GM10266 (cell line): Measurements from ENCODE around the gene KDM4B.

Experiments
- DNase-seq: peaks from one replicate; pipeline ENCODE4 v3.0.0; 2012; ENCODE audit errors: extremely low spot score
- TF ChIP-seq, protein P1 (sequence below): IDR thresholded peaks from 2 replicates; pipeline ENCODE4 v1.5.1; 2012; ENCODE audit warnings: mild to moderate bottlenecking, low read depth; ENCODE audit not compliant: control insufficient read depth, insufficient read depth; ENCODE audit errors: missing control alignments

The KDM4B gene

DNA sequence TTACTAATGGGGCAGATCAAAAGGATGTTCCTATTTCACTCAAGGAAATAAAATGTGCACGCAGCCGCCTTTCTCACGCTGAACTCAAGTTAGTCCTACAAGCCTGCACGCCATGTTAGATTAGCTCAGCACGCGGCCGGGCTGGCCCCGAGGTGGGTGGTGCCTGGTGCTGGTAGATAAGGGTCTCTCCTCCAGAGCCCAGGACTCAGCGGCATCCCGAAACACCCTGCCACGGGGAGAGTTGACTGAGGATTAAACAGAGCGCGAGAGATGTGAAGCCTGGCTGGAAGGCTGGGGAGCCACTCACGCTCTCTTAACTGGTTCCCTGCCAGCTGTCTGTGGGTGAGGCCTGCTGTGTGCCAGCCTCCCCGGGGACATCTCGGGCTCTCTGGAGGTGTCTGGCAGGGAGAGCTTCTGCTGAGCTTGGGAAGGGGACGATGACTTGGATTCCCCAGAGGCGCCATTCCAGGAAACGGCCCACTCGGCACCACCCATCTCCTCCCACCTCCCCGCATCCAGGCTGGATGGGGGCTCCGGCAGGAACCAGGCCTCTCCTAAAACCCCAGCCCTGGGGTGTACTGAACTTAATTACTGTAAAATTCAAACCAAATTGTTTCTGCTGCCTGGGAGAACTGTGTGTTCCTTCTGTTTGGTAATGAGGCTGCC lies 122.2 kb downstream of the KDM4B start:
- no peak for DNase-seq
- TF ChIP-seq, protein P1, sequence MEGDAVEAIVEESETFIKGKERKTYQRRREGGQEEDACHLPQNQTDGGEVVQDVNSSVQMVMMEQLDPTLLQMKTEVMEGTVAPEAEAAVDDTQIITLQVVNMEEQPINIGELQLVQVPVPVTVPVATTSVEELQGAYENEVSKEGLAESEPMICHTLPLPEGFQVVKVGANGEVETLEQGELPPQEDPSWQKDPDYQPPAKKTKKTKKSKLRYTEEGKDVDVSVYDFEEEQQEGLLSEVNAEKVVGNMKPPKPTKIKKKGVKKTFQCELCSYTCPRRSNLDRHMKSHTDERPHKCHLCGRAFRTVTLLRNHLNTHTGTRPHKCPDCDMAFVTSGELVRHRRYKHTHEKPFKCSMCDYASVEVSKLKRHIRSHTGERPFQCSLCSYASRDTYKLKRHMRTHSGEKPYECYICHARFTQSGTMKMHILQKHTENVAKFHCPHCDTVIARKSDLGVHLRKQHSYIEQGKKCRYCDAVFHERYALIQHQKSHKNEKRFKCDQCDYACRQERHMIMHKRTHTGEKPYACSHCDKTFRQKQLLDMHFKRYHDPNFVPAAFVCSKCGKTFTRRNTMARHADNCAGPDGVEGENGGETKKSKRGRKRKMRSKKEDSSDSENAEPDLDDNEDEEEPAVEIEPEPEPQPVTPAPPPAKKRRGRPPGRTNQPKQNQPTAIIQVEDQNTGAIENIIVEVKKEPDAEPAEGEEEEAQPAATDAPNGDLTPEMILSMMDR = no peak

DNA sequence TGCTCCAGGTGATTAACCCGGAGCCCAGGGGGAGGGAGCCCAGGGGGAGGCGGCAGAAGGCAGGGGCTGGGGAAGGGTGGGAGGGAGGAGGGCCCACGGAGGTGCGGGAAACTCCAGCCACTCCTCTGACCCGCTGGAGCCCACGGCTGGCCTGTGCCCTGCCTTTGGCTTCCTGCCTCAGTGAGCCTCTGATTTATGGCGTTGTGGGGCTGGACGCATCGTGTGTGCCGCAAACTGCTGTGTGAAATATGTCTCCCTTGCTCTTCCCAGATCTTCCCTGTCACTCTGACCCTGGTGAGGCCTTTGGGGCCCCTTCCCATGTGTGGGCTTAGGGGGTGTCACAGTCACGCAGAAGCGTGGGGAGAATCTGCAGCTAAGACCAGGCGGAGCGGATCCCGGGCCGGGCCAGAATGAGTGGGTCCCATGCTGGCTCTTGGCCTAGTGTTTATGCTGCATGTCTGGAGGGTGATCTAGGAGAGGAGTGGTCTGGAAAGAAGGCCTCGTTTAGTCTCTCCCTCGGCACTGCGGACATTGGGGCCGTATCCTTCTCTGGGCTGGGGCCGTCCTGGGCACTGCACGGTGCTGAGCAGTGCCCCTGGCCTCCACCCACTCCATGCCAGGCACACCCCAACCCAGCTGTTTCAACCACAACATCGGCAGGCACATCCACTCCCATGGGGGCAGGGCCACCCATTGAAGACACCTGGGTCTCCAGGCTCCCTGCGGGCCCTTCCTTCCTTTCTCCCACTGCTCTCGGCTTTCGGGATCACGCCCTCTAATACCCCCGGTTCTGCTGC lies 123.0 kb downstream of the KDM4B start:
- DNase-seq = no peak

GRCh38 chr19:5092481-5092843 lies 123.5 kb downstream of the KDM4B start:
- TF ChIP-seq, protein P1 = no peak
- DNase-seq = no peak

More for the DNA sequence above, 123.0 kb downstream of the KDM4B start:
- TF ChIP-seq, protein P1 = no peak

GRCh38 chr19:5093297-5093928 lies 124.5 kb downstream of the KDM4B start:
- TF ChIP-seq, protein P1 = no peak
- DNase-seq = no peak

DNA sequence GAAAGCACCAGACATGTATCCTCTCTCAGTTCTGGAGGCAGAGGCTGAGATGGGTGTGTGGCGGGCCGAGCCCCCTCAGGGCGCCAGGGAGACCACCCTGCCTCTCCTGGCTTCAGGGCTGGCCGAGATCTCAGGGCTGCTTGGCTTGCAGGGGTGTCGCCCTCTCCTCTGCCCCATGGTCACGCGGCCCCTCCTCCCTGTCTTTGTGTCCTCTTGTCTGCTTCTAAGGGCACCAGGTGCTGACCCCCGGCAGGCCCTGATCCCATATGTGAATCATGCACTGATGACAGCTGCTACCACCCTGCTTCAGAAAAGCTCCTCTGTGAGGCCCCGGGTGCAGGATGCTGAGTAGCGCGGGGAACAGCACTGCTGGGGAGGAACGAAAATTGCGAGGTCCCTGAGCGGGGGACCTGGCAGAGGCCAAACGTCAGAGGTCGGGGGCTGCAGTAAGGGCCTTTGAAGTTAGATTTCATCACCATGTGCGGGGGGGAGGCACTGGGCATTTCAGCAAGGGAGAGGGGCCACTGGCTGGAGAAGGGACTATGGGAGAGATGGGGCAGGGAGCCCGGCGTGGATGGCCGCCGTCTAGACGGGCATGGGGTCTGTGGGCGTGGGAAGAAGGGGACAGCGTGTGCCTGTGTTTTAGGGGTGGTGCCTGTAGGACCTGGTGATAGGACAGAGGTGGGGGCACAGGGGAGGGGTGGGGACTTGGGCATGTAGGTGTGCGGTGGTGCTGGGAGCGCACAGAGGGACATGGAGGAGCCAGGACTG lies 125.2 kb downstream of the KDM4B start:
- no peak for DNase-seq
- TF ChIP-seq, protein P1 = no peak

- no peak for DNase-seq
- TF ChIP-seq, protein P1 = no peak
Measured at GRCh38 chr19:5094768-5095567, 126.1 kb downstream of the KDM4B start.
